IPS-NIHi7 (cell line): ENCODE data around the gene IGLL1.
"Not testable (repeated sequence)": the region's sequence is repeated elsewhere in the genome, so short reads cannot be mapped to it uniquely, and the experiment has no call there.

Source experiments
- DNase-seq: peaks from one replicate; pipeline ENCODE4 v3.0.0; 2012; ENCODE audit warnings: mixed read lengths; ENCODE audit errors: extremely low spot score

The IGLL1 gene

GRCh38 chr22:23579870-23580575 lies at the start of gene IGLL1:
IGLL1 (minus strand) TSS chr22:23580290; CDS start chr22:23580190, 100 bp downstream.
- peak; percentile 7 for DNase-seq

- not testable (repeated sequence) for DNase-seq
Observed at GRCh38 chr22:23628056-23628743, 48.1 kb upstream of the IGLL1 start.

- not testable (repeated sequence) for DNase-seq
Observed at GRCh38 chr22:23627401-23628055, 47.4 kb upstream of the IGLL1 start.

- DNase-seq = no peak
Observed at GRCh38 chr22:23626286-23626975, 46.3 kb upstream of the IGLL1 start.

GRCh38 chr22:23622634-23623033 lies 42.5 kb upstream of the IGLL1 start:
- DNase-seq = no peak

- not testable (repeated sequence) for DNase-seq
Observed at GRCh38 chr22:23621916-23622315, 41.8 kb upstream of the IGLL1 start.

GRCh38 chr22:23621082-23621780 lies 41.1 kb upstream of the IGLL1 start:
- no peak for DNase-seq

- no peak for DNase-seq
Observed at GRCh38 chr22:23613193-23613972, 33.3 kb upstream of the IGLL1 start.

GRCh38 chr22:23609983-23610781 lies 30.1 kb upstream of the IGLL1 start:
- DNase-seq = no peak

- peak; percentile 80 for DNase-seq
Observed at GRCh38 chr22:23608583-23608982, 28.5 kb upstream of the IGLL1 start.

- no peak for DNase-seq
Observed at GRCh38 chr22:23606204-23607131, 26.4 kb upstream of the IGLL1 start.

- no peak for DNase-seq
Observed at GRCh38 chr22:23604939-23605712, 25.0 kb upstream of the IGLL1 start.

- DNase-seq = no peak
Observed at GRCh38 chr22:23603266-23603665, 23.2 kb upstream of the IGLL1 start.

GRCh38 chr22:23598805-23599518 lies 18.9 kb upstream of the IGLL1 start:
- DNase-seq = no peak

- not testable (repeated sequence) for DNase-seq
Observed at GRCh38 chr22:23597576-23598268, 17.6 kb upstream of the IGLL1 start.

GRCh38 chr22:23595904-23596303 lies 15.8 kb upstream of the IGLL1 start:
- DNase-seq = not testable (repeated sequence)

GRCh38 chr22:23591846-23592245 lies 11.8 kb upstream of the IGLL1 start:
- peak; percentile 11 for DNase-seq
